OCI-LY1 (cell line): ENCODE measurements around the gene SV2B.

Source experiments
- H2AFZ ChIP-seq: fragments of 200-600 bp; sonication (generic), shearing (Covaris generic); 2 replicates; pipeline ENCODE4 v1.6.0; 2014; ENCODE audit warnings: antibody characterized with exemption, mild to moderate bottlenecking, low read length
- H3F3A ChIP-seq: fragments of 200-600 bp; sonication (generic), shearing (Covaris generic); 2 replicates; pipeline ENCODE4 v1.6.0; 2014; ENCODE audit warnings: mild to moderate bottlenecking, antibody characterized with exemption, low read length, moderate library complexity; ENCODE audit not compliant: insufficient read depth
- H3K27ac ChIP-seq: fragments of 200-600 bp; sonication (generic); 2 replicates; pipeline ENCODE4 v1.5.1; 2014; ENCODE audit warnings: low read length, mixed run types, mild to moderate bottlenecking, low read depth; ENCODE audit not compliant: poor library complexity, severe bottlenecking
- H3K27me3 ChIP-seq: fragments of 200-600 bp; sonication (generic); 2 replicates; pipeline ENCODE4 v1.6.0; 2014; ENCODE audit warnings: antibody characterized with exemption, mild to moderate bottlenecking, low read length, moderate library complexity; ENCODE audit not compliant: insufficient read depth
- H3K36me3 ChIP-seq: fragments of 200-600 bp; sonication (generic); 2 replicates; pipeline ENCODE4 v1.6.1; 2014; ENCODE audit warnings: mild to moderate bottlenecking, antibody characterized with exemption, low read length, moderate library complexity, mixed read lengths; ENCODE audit not compliant: insufficient read depth
- H3K4me1 ChIP-seq: fragments of 200-600 bp; sonication (generic); 2 replicates; pipeline ENCODE4 v1.5.1; 2014; ENCODE audit warnings: mild to moderate bottlenecking, low read length, moderate library complexity; ENCODE audit not compliant: insufficient read depth, severe bottlenecking
- H3K4me2 ChIP-seq: fragments of 200-600 bp; sonication (generic), shearing (Covaris generic); 2 replicates; pipeline ENCODE4 v1.6.1; 2014; ENCODE audit warnings: low read length
- H3K4me3 ChIP-seq: fragments of 200-600 bp; sonication (generic); 2 replicates; pipeline ENCODE4 v1.5.1; 2014; ENCODE audit warnings: low read length, low read depth, mild to moderate bottlenecking, mixed read lengths; ENCODE audit not compliant: poor library complexity, severe bottlenecking
- H3K79me2 ChIP-seq: fragments of 200-600 bp; shearing (Covaris generic); 2 replicates; pipeline ENCODE4 v1.6.1; 2016; ENCODE audit warnings: mixed run types, low read length, mixed read lengths; ENCODE audit not compliant: insufficient read depth
- H3K9ac ChIP-seq: fragments of 200-600 bp; sonication (generic), shearing (Covaris generic); 2 replicates; pipeline ENCODE4 v1.6.1; 2014; ENCODE audit warnings: mild to moderate bottlenecking, low read length, mixed read lengths
- H3K9me2 ChIP-seq: fragments of 200-600 bp; sonication (generic), shearing (Covaris generic); 2 replicates; pipeline ENCODE4 v1.6.1; 2014; ENCODE audit warnings: low read depth, mild to moderate bottlenecking, low read length, mixed read lengths
- H3K9me3 ChIP-seq: fragments of 200-600 bp; shearing (Covaris generic); 2 replicates; pipeline ENCODE4 v1.6.1; 2014; ENCODE audit warnings: low read length, mixed read lengths
- H4K20me1 ChIP-seq: fragments of 200-600 bp; sonication (generic), shearing (Covaris generic); 2 replicates; pipeline ENCODE4 v1.6.0; 2016; ENCODE audit warnings: mild to moderate bottlenecking, low read length; ENCODE audit not compliant: insufficient read depth
- EZH2 ChIP-seq: fragments of 200-600 bp; sonication (generic), shearing (Covaris generic); IDR thresholded peaks from 2 replicates; pipeline ENCODE4 v1.8.0; 2017; ENCODE audit warnings: borderline replicate concordance, mixed run types, mild to moderate bottlenecking, antibody characterized with exemption, low read length, moderate library complexity, mixed read lengths
- TF ChIP-seq, protein P1 (sequence below): fragments of 200-600 bp; sonication (generic), shearing (Covaris generic); IDR thresholded peaks from 2 replicates; pipeline ENCODE4 v1.5.1; 2017; ENCODE audit warnings: mild to moderate bottlenecking, antibody characterized with exemption, low read length, moderate library complexity, mixed read lengths

Gene SV2B

DNA sequence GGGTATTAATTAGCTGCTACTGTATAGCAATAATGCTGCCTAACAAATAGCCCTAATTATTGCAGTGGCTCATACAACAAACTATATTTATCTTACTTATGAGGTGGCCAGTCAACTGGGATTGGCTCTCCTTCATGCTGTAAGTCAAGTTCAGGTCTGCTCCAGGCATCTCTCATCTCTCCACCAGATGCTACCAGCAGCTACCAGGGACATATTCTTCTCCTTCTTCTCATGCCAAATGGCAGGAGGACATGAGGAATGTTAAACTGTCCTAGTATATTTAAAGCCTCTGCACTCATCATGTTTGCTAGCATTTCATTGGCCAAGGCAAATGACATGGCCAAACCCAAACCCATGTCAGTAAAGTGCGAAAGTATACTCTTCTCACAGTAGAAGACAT is 17.3 kb downstream of the SV2B start:
- Histone ChIP-seq H3K9me2 (no peaks in the 10 kb centered on the region), H3K27ac (no peak overlapping the region), H3K4me1 (no peaks in the 10 kb centered on the region), H3K79me2 (no peaks in the 10 kb centered on the region), H3K27me3 (no peaks in the 10 kb centered on the region), H3F3A (no peaks in the 10 kb centered on the region), H3K9ac (no peak overlapping the region), H3K4me2 (no peak overlapping the region), H2AFZ (no peak overlapping the region), H4K20me1 (no peaks in the 10 kb centered on the region), H3K9me3 (no peaks in the 10 kb centered on the region), H3K36me3 (no peaks in the 10 kb centered on the region), H3K4me3 (no peak overlapping the region)
- TF ChIP-seq, protein P1, sequence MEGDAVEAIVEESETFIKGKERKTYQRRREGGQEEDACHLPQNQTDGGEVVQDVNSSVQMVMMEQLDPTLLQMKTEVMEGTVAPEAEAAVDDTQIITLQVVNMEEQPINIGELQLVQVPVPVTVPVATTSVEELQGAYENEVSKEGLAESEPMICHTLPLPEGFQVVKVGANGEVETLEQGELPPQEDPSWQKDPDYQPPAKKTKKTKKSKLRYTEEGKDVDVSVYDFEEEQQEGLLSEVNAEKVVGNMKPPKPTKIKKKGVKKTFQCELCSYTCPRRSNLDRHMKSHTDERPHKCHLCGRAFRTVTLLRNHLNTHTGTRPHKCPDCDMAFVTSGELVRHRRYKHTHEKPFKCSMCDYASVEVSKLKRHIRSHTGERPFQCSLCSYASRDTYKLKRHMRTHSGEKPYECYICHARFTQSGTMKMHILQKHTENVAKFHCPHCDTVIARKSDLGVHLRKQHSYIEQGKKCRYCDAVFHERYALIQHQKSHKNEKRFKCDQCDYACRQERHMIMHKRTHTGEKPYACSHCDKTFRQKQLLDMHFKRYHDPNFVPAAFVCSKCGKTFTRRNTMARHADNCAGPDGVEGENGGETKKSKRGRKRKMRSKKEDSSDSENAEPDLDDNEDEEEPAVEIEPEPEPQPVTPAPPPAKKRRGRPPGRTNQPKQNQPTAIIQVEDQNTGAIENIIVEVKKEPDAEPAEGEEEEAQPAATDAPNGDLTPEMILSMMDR, result no peak

DNA sequence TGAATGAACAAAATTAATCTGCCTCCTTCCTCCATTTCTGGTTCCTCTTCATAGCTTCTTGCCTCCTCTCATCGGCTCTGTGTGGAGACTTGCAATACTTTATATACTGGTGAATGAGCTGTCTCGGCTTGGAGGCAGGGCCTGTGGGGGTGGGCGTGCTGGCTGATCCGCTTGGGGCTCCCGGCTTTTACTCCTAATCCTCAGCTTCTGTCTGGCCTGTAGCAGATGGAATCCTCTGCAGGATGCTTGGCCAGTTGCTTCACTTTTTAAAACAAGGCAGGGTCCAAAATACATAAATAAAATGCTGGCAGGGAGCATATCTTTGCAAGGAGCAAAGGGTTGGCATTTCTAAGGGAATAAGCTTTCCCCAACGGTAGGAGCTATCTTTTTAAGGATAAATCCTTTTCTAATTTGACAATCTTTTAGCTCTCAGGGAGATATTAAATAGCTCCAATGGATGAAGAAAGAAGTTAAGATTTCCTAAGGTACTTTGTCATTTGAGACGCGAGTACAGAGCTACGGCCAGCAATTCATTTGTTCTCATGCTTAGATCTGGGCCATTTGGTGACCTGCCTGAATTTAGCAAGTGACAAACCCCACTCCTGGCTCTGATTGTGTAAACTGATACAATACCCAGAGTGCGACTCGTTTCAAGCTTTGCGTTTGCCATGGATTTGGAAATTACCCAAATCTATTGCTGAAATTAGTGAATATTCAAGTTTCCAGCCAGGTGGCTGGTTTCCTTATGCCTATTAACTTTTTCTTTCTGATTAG is 18.9 kb downstream of the SV2B start:
- no peaks in the 10 kb centered on the region for H3F3A ChIP-seq
- no peaks in the 10 kb centered on the region for H3K9me2 ChIP-seq
- no peak overlapping the region for H3K4me3 ChIP-seq
- no peak overlapping the region for H3K4me2 ChIP-seq
- H3K36me3 ChIP-seq, result no peaks in the 10 kb centered on the region
- H3K9me3 ChIP-seq, result no peaks in the 10 kb centered on the region
- H3K9ac ChIP-seq, result no peak overlapping the region
- H3K79me2 ChIP-seq, result no peaks in the 10 kb centered on the region
- H3K27me3 ChIP-seq, result no peaks in the 10 kb centered on the region
- no peak for TF ChIP-seq EZH2
- TF ChIP-seq, protein P1, result no peak
- H3K27ac ChIP-seq, result no peak overlapping the region
- H4K20me1 ChIP-seq, result no peaks in the 10 kb centered on the region
- H3K4me1 ChIP-seq, result no peaks in the 10 kb centered on the region
- no peak overlapping the region for H2AFZ ChIP-seq

DNA sequence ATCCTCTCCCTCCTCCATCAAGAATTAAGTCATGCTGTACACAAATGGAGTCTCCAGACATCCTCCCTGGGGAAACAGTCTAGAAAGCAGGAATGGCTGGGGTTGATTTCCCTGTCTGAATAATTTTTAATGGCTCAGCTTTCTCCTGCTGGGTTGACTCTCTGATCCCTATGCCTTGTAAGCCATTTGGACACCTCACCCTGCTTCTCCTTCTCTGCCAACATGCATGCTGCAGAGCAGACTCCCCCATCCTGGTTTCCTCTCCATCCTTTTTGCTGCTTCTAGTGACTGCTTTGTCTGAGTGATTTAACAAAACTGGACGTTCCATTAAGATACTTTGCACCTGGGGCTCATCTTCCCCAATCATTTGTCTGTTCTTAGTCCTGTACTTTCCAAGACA is 22.2 kb downstream of the SV2B start:
- H3K4me3 ChIP-seq, result no peak overlapping the region
- TF ChIP-seq, protein P1, result no peak
- TF ChIP-seq EZH2, result no peak
- H4K20me1 ChIP-seq, result no peaks in the 10 kb centered on the region
- no peak overlapping the region for H2AFZ ChIP-seq
- no peak overlapping the region for H3K9ac ChIP-seq
- no peaks in the 10 kb centered on the region for H3K27me3 ChIP-seq
- H3K9me2 ChIP-seq, result no peaks in the 10 kb centered on the region
- H3K27ac ChIP-seq, result no peak overlapping the region
- H3K79me2 ChIP-seq, result no peaks in the 10 kb centered on the region
- H3K4me2 ChIP-seq, result no peak overlapping the region
- H3K9me3 ChIP-seq, result no peaks in the 10 kb centered on the region
- no peaks in the 10 kb centered on the region for H3K36me3 ChIP-seq
- H3K4me1 ChIP-seq, result no peaks in the 10 kb centered on the region
- no peaks in the 10 kb centered on the region for H3F3A ChIP-seq
